ENCODE data around the gene CDH23. TPM values are rescaled to one million over a fixed set of nuclear protein-coding genes. Genes with fewer than 3 reads are reported as not detected.

The CDH23 gene
- total RNA-seq, 4 donors from 2014 or later: 13.8 to 20.1 (median 17.3) TPM

GRCh38 chr10:71842422-71842821 is 445.7 kb downstream of the CDH23 start:
- WGBS, 2 donors: 46 to 64% methylated on average over 2 of the region's 2 CpGs
- H3K4me1 ChIP-seq: peaks cover 0 to 93% (median 47%) of the 10 kb centered on the region in 4 donors

GRCh38 chr10:71842856-71843686 is 446.4 kb downstream of the CDH23 start:
- TF ChIP-seq CTCF (IDR thresholded peaks at IDR 0.05) (no peak), EP300 (IDR thresholded peaks at IDR 0.05) (no peak), POLR2A (IDR thresholded peaks at IDR 0.05) (no peak)
- H3K4me1 ChIP-seq: peaks cover 0 to 93% (median 41%) of the 10 kb centered on the region in 4 donors
- 80% methylated on average over 14 of the region's 14 CpGs for WGBS, 2 donors
- DNase-seq (ENCODE audit: low spot score in 2 of 2): no peak
- no peaks in the 10 kb centered on the region for H3K9me3 ChIP-seq
- H3K4me3 ChIP-seq: no peak overlapping the region
- H3K36me3 ChIP-seq: no peaks in the 10 kb centered on the region
- no peak overlapping the region for H3K27ac ChIP-seq
- H3K27me3 ChIP-seq: no peaks in the 10 kb centered on the region

More at GRCh38 chr10:71842422-71842821, 445.7 kb downstream of the CDH23 start:
- Histone ChIP-seq H3K36me3 (no peaks in the 10 kb centered on the region), H3K4me3 (no peak overlapping the region), H3K27ac (no peak overlapping the region), H3K9me3 (no peaks in the 10 kb centered on the region), H3K27me3 (no peaks in the 10 kb centered on the region)
- TF ChIP-seq CTCF (IDR thresholded peaks at IDR 0.05) (no peak), POLR2A (IDR thresholded peaks at IDR 0.05) (no peak), EP300 (IDR thresholded peaks at IDR 0.05) (no peak)
- DNase-seq (ENCODE audit: low spot score in 2 of 2): no peak

DNA sequence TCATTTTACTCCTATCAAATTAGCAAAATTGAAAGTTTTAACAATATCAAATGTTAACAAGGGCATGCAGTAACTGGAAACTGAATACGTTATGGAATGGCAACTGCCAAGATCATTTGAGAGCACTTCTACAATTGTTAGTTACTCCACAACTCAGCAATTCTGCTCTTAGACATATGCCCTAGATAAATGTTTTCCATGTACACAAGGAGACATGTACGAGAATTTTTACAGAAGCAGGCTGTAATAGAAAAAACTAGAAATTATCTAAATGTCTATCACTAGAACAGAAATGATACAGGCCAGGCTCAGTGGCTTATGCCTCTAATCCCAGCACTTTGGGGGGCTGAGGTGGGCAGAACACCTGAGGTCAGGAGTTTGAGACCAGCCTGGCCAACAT is 447.4 kb downstream of the CDH23 start:
- WGBS, 2 donors: 44 to 50% methylated on average over 2 of the region's 2 CpGs
- DNase-seq (ENCODE audit: low spot score in 2 of 2): no peak
- H3K4me1 ChIP-seq: peaks cover 0 to 93% (median 37%) of the 10 kb centered on the region in 4 donors
- H3K36me3 ChIP-seq: no peaks in the 10 kb centered on the region
- TF ChIP-seq POLR2A (IDR thresholded peaks at IDR 0.05) (no peak), CTCF (IDR thresholded peaks at IDR 0.05) (no peak), EP300 (IDR thresholded peaks at IDR 0.05) (no peak)
- H3K4me3 ChIP-seq: no peak overlapping the region
- no peaks in the 10 kb centered on the region for H3K27me3 ChIP-seq
- peak overlapping the region in 1 of 4 donors; percentile 20 for H3K27ac ChIP-seq
- H3K9me3 ChIP-seq: no peaks in the 10 kb centered on the region

GRCh38 chr10:71844695-71845094 is 448.0 kb downstream of the CDH23 start:
- no peak for DNase-seq (ENCODE audit: low spot score in 2 of 2)
- Histone ChIP-seq H3K4me3 (no peak overlapping the region), H3K27ac (peak overlapping the region in 1 of 4 donors; percentile 42), H3K4me1 (peaks cover 0 to 93% (median 37%) of the 10 kb centered on the region in 4 donors), H3K9me3 (no peaks in the 10 kb centered on the region), H3K36me3 (no peaks in the 10 kb centered on the region), H3K27me3 (no peaks in the 10 kb centered on the region)
- 76 to 77% methylated on average over 2 of the region's 2 CpGs for WGBS, 2 donors
- TF ChIP-seq POLR2A (IDR thresholded peaks at IDR 0.05) (no peak), EP300 (IDR thresholded peaks at IDR 0.05) (no peak), CTCF (IDR thresholded peaks at IDR 0.05) (no peak)
